HG03066 (cell line): ENCODE data around the gene EPHB6.

Experiments
- ATAC-seq: cut with Tn5 transposase; IDR thresholded peaks from one replicate; pipeline ENCODE4 v1.9.1; 2021; ENCODE audit warnings: low read depth; ENCODE audit not compliant: unreplicated experiment

EPHB6 gene

GRCh38 chr7:142854372-142855113, at the start of gene EPHB6:
TSS of gene EPHB6 (plus strand) at chr7:142855076. CDS start at chr7:142863228, 8,152 bp downstream.
- peak; percentile 53 for ATAC-seq

GRCh38 chr7:142805350-142806021, 49.4 kb upstream of the EPHB6 start:
- no peak for ATAC-seq

- ATAC-seq, result no peak
Observed at GRCh38 chr7:142806022-142806356, 48.9 kb upstream of the EPHB6 start.

- ATAC-seq, result no peak
Observed at GRCh38 chr7:142806957-142807356, 47.9 kb upstream of the EPHB6 start.

GRCh38 chr7:142807855-142808460, 46.9 kb upstream of the EPHB6 start:
- peak; percentile 11 for ATAC-seq

- ATAC-seq, result peak; percentile 16
Observed at GRCh38 chr7:142808461-142808801, 46.4 kb upstream of the EPHB6 start.

- peak; percentile 88 for ATAC-seq
Observed at GRCh38 chr7:142808802-142809583, 45.9 kb upstream of the EPHB6 start.

- ATAC-seq, result no peak
Observed at GRCh38 chr7:142809671-142810070, 45.2 kb upstream of the EPHB6 start.

- no peak for ATAC-seq
Observed at GRCh38 chr7:142811154-142811737, 43.6 kb upstream of the EPHB6 start.

- no peak for ATAC-seq
Observed at GRCh38 chr7:142812437-142813215, 42.2 kb upstream of the EPHB6 start.

- no peak for ATAC-seq
Observed at GRCh38 chr7:142813226-142813625, 41.6 kb upstream of the EPHB6 start.

GRCh38 chr7:142813699-142814098, 41.2 kb upstream of the EPHB6 start:
- no peak for ATAC-seq

GRCh38 chr7:142814451-142814850, 40.4 kb upstream of the EPHB6 start:
- ATAC-seq, result no peak

GRCh38 chr7:142815134-142815533, 39.7 kb upstream of the EPHB6 start:
- ATAC-seq, result no peak

GRCh38 chr7:142817506-142817905, 37.4 kb upstream of the EPHB6 start:
- no peak for ATAC-seq

GRCh38 chr7:142819530-142819929, 35.3 kb upstream of the EPHB6 start:
- ATAC-seq, result no peak

- ATAC-seq, result no peak
Observed at GRCh38 chr7:142822714-142823113, 32.2 kb upstream of the EPHB6 start.

- ATAC-seq, result no peak
Observed at GRCh38 chr7:142827951-142828500, 26.9 kb upstream of the EPHB6 start.

GRCh38 chr7:142832417-142832816, 22.5 kb upstream of the EPHB6 start:
- no peak for ATAC-seq
